PC-3 (cell line): ENCODE data around the gene YTHDC2.

Experiments used
- CTCF ChIP-seq: fragments of 300-600 bp; sonication (generic); conservative IDR thresholded peaks from 2 replicates; pipeline ENCODE4 v1.5.1; 2017; ENCODE audit warnings: antibody characterized with exemption, low read depth, mild to moderate bottlenecking, low read length
- EZH2 ChIP-seq: fragments of 300-600 bp; sonication (generic); IDR thresholded peaks from one replicate; pipeline ENCODE4 v1.6.1; 2017; ENCODE audit warnings: antibody characterized with exemption, mild to moderate bottlenecking, low read length; ENCODE audit not compliant: unreplicated experiment
- EZH2phosphoT487 ChIP-seq: fragments of 300-600 bp; sonication (generic); IDR thresholded peaks from 2 replicates; pipeline ENCODE4 v1.6.1; 2018; ENCODE audit warnings: mild to moderate bottlenecking, antibody characterized with exemption, low read length, borderline replicate concordance

DNA sequence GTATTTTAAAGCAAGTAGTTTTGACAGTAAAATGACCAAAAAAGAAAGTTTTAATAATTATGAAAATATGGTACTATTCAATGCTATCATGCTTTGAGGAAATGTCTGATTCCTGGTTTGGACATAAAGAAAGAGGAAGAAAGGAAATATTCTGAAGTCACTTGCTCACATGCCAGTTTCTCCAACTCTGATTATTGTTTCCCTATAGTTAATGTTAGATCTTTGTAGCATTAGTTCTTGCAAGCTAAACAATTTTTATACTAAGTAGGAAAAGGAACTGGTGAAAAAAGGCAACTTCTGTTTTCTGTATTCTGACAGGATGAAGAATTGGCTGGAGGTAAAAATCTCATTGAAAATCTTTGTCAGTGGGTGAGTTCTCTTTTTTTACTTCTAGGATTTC is 119.5 kb downstream of the YTHDC2 start:
- TF ChIP-seq CTCF (no peak), EZH2phosphoT487 (no peak), EZH2 (no peak)
